Ovary (tissue), 3 donors: ENCODE results near the gene ATRNL1.

Experiments
- EP300 ChIP-seq: sonication (generic); formaldehyde crosslinking; IDR thresholded peaks from one replicate; pipeline ENCODE4 v1.6.1; 2017; ENCODE audit warnings: antibody characterized with exemption
- POLR2A ChIP-seq: fragments of 450-650 bp; IDR thresholded peaks from one replicate; pipeline ENCODE4 v1.6.1; 2017; ENCODE audit warnings: antibody characterized with exemption, mild to moderate bottlenecking, moderate library complexity
- TF ChIP-seq, protein P1 (sequence below), 3 donors: fragments of 450-650 bp in 2 of 3; fragments of 200-600 bp in 1 of 3; IDR thresholded peaks; one replicate each; pipeline versions ENCODE4 v1.5.1 to v1.8.0; 2016 to 2022; ENCODE audit warnings: antibody characterized with exemption in 3 of 3, mild to moderate bottlenecking in 1 of 3
- donor health status: DM: no; HTN: no; CAD: no.

DNA sequence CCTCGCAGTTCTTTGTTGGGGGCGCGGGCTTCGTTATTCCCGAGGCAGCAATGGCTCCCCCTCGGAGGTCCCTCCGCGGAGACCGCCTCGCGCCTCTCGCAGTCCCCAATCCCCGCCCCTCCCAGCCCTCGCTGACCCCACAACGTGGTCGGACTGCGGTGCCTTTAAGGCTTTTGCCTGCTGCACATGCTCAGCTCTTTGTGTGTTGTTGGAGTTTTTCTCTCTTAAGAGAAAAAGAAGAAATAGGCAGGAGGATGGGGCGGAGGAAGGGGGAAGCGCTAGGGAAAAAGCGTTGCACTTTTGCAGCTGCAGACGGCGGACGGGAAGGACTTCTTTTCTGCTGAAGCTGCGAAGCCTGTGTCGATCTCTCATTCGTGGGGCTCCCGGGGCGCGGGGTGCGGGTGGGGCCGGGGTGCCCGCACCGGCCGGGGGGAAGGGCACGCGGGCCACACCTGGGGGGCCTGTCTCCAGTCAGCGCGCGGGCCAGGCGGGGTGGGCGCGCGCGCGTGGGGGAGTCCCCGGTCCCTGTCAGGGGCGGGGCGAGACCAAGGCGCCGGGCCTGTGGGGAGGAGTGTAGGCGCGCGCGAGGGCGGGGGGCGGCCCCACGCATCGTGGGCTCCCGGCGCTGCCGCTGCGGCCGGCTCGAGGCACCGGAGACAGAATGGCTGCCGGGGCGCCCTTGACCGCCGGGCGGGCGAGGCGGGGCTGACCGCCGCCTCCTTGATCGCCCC lies 445 bp upstream of the ATRNL1 start:
- TF ChIP-seq EP300 (no peak), POLR2A (no peak)
- TF ChIP-seq, protein P1, sequence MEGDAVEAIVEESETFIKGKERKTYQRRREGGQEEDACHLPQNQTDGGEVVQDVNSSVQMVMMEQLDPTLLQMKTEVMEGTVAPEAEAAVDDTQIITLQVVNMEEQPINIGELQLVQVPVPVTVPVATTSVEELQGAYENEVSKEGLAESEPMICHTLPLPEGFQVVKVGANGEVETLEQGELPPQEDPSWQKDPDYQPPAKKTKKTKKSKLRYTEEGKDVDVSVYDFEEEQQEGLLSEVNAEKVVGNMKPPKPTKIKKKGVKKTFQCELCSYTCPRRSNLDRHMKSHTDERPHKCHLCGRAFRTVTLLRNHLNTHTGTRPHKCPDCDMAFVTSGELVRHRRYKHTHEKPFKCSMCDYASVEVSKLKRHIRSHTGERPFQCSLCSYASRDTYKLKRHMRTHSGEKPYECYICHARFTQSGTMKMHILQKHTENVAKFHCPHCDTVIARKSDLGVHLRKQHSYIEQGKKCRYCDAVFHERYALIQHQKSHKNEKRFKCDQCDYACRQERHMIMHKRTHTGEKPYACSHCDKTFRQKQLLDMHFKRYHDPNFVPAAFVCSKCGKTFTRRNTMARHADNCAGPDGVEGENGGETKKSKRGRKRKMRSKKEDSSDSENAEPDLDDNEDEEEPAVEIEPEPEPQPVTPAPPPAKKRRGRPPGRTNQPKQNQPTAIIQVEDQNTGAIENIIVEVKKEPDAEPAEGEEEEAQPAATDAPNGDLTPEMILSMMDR (IDR thresholded peaks at IDR 0.05), result no peak
